Measurements from ENCODE around the gene RSRP1.
"Not testable (repeated sequence)": the region's sequence is repeated elsewhere in the genome, so short reads cannot be mapped to it uniquely, and the experiment has no call there.

RSRP1 gene, protein sequence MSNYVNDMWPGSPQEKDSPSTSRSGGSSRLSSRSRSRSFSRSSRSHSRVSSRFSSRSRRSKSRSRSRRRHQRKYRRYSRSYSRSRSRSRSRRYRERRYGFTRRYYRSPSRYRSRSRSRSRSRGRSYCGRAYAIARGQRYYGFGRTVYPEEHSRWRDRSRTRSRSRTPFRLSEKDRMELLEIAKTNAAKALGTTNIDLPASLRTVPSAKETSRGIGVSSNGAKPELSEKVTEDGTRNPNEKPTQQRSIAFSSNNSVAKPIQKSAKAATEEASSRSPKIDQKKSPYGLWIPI

DNA sequence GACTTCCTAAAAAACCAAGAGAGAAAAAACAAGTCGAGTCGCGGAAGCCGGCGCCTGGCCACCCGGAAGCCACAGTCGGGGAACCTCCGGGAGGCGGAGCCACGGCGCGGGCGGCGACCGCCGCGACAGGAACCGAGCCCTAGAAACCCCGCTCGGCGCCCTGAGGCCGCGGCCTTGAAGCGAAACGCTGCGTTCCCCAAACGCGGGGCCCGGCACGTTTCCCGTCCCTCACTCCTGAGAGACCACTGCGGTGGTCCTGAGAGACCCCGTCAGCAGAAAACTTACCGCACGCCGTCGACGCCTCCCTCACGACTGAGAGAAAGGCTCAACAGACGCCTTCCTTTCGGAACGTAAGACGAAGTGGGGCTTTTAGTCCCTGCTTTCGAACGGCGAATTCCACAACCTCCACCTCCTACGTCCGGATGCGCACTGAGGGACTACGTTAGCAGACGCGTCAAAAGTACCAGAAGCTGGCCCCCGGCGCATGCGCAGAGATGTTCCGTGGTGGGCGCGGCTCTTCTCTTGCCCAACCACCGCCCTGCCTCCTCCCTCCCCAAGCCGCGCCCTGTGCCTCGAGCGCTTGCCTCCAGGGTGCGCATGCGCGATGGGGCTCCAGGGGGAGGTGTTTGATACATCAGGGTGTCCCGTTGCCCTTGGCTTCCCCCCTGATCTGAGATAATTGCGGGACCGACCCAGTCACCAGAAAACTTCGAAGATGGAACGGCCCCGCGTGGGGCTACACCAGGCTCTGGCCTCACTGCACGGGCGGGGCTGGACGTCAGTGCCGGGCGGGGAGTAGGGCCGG, at the start of gene RSRP1:
Gene RSRP1 (minus strand): TSS at position 431 of the 805 bp plus-strand sequence. CDS start 491 bp downstream, outside the sequence.
- DNase-seq (ENCODE audit: low read depth) = peak; percentile 100

DNA sequence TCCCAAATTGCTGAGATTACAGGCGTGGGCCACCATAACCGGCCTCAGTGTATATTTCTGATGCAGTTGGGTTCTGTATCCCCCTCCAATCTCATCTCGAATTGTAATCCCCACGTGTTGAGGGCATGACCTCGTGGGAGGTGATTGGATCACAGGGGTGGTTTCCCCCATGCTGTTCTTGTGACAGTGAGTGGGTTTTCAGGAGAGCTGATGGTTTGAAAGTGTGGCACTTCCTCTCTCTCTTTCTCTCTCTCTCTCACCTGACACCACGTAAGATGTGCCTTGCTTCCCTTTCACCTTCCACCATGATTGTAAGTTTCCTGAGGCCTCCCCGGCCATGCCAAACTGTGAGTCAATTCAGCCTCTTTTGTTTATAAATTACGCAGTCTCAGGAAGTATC, 49.2 kb upstream of the RSRP1 start:
- not testable (repeated sequence) for DNase-seq (ENCODE audit: low read depth)

DNA sequence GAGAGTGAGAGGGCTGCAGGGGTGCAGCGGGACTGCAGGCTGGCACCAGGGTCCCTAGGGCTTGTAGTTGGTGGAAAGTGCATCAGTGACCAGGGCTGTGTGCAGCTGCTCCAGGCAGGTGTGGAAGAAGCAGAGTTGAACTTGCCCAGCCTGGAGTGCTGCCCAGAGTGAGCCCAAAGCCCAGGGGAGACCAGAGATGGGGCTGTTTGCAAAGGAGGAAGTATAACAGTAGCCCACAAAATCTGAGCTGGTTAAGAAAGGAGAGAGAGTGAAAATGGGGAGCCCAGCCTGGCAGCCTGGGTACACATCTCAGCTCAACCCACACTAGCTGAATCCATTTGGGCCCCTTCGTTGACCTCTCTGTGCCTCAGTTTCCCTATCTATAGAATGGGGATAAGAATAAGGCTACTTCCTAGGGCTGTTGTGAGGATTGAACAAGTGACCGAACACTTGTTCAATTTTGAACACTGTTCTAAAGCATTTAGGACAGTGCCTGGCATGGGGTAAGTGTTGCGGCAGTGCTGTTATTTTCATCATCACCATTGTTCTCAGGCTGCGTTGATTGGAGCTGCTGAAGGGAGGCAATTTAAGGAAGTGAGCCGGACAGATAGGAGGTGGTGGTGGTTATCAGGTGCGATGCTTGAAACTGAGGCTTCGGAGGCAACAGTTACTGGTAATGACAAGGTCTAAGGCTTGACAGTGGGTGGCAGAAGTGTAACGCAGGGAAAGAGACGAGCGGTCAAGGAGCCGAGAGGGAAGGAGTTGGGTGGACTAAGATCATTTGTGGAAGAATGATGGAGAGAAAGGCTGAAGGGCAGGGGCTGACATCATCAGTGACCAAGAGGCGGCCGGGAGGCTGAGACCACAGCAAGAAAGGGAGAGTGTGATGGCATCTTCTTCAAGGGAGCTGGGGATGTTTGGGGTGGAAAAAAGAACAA, 47.9 kb upstream of the RSRP1 start:
- not testable (repeated sequence) for DNase-seq (ENCODE audit: low read depth)

DNA sequence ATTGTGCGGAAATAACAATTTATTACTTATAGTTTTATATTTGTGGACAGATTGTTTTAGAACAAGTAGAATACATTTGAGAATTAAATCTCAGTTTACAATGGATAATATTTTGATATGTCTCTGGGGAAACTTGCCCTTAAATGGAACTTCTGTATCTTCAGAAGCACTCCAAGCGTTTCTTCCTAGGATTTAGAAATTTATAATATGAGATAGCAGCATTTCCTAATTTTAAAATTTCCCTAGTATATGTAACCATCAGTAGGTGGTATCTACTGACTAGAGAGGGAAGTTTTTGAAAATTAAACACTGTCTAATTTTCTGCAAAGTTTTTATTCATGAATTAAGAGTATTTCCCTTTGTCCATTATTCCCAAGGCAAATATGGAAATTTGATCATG, 46.2 kb upstream of the RSRP1 start:
- not testable (repeated sequence) for DNase-seq (ENCODE audit: low read depth)

DNA sequence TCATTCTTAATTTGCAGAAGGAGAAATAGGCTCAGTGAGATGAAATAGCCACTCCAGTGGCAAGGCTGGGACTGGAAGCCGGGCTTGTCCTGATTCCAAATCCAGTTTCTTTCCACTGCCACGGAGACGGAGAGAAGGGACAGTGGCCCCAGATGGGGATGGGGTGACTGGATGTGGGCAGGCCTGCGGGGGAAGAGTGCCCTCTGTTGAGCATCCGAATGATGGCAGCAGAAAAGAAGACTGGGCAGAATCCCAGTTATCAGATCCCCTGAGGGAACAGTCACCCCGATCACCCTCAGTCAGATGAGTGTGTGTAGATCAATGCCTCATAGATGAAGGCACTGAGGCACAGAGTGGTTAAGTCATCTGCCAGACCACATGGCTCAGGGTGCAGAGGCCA, 42.8 kb upstream of the RSRP1 start:
- not testable (repeated sequence) for DNase-seq (ENCODE audit: low read depth)

DNA sequence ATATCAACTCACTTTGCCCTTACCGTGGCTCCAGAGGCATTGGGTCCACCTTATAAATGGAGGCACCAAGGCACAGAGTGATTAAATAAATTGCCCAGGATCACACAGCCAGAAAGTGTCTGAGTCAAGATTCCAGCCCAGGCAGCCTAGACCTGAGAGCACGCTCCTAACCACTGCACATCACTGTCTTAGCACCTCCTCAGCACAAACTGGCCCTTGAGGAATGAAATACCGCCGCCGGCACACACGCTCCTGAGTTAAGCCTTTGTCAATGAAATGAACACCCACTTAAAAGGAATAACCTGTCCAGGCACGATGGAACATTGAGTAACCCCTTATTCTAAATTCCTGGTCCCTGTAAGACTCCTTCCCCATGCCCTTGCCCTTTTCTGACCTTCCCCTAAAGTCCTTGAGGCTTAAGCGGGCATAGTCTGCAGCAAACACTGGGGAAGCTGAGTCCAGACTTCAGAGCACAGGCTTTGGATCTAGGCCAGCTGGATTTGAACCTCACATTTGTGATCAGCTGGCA, 41.4 kb upstream of the RSRP1 start:
- not testable (repeated sequence) for DNase-seq (ENCODE audit: low read depth)

DNA sequence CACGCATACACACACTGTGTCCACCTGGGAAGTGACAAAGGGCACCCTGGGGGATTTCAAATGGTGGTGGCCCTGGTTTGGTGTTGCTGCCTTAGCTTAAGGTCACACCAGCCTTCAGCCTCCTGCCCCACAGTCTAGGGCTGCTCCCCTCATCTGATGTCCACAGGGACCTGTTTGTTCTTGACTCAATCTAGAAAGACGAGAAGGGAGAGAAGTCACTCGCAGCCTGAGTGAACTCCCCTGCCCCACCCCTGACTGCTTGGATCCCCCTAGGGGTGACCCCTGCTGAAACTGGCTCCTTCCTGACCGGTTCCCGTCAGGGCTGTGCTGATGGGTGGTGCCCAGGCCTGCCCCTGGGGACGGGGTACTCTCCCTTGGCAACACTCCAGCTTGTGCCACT, 39.9 kb upstream of the RSRP1 start:
- not testable (repeated sequence) for DNase-seq (ENCODE audit: low read depth)

DNA sequence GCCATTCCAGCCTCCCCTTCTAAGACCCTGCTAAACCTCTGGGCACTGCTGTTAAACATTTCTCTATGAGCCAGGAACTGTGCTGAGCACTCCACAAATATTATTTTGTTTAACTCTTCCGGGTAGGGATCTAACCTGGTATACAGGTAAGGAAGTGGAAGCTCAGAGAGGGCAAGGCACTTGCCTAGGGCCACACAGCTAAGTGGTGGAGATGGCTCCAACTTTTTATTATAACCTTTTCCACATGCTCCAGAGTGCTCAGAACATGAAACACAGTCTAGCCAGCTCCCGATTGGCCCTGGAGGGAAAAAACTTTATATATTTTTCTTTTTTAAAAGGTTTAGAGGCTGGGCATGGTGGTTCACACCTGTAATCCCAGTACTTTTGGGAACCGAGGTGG, 38.6 kb upstream of the RSRP1 start:
- not testable (repeated sequence) for DNase-seq (ENCODE audit: low read depth)

DNA sequence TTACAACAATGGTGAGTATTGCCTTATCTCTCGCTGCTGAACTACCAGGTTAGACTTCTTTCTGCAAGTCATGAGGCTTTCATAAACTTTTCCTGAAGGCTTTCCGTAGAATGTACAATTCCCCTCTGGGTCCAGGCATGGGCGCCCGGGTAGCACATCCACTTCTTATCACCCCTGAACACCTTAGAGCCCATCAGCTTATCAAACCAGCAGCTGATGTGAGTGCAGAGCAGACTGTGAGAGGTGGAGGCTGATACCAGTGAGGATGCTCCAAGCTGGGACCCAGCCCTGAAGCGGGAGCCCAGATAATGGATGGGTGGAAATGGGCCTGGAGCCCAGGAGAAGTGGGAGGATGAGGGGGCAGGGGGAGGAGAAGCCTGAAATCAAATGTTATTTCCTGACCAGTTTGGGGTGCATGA, 32.4 kb upstream of the RSRP1 start:
- DNase-seq (ENCODE audit: low read depth) = not testable (repeated sequence)

DNA sequence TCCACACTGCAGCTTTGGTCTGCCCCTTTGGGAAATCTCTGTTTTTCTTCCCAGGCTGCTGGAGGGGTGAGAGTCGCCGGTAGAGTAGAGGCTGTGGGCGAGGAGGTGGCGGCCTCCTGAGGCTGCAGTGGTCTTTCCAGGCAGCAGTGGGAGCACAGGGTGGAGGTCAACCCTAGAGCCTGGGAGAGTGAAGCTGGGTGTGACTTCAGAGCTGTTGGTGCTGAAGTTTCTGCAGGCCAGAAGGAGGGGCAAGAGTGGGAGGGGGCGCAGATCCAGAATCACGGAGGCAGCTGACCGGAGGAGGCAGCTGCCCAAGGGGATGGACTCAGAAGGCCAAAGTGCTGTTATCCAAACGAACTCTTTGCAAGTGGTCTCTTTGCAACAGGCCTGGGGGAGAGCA, 31.5 kb upstream of the RSRP1 start:
- not testable (repeated sequence) for DNase-seq (ENCODE audit: low read depth)

DNA sequence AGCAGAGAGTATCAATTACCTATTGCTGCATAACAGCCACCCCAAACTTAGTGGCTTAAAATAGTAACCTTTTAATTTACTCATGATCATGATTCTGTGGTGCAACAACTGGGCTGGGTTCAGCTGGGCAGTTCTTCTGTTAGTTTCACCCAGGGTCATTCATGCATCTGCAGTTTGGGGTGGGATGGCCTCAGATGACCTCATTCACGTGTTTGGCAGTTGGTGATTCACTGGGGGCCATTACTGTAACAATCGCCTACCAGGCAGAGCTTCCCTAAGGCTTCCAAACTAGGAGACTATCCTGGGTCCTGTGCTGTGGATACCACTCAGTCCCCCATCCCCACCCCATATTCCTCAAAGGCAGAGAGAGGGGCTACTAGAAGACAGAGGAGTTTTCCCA, 31.1 kb upstream of the RSRP1 start:
- not testable (repeated sequence) for DNase-seq (ENCODE audit: low read depth)

DNA sequence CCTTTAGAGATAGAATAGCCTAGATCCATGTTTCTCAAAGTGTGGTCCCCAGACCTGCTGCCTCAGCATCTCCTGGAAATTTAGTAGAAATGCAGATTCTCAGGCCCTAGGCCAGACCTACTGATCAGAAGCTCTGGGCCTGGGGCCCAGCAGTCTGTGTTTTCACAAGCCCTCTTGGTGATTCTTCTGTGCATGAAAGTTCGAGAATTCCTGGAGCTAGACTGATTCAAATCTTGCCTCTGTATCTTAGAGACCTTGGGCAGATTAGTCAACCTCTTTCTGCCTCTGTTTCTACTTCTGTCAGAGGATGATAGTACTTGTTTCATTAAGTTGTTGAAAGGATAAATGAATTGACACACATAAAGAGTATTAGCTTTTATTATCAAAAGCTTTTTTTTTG, 30.0 kb upstream of the RSRP1 start:
- DNase-seq (ENCODE audit: low read depth) = not testable (repeated sequence)

DNA sequence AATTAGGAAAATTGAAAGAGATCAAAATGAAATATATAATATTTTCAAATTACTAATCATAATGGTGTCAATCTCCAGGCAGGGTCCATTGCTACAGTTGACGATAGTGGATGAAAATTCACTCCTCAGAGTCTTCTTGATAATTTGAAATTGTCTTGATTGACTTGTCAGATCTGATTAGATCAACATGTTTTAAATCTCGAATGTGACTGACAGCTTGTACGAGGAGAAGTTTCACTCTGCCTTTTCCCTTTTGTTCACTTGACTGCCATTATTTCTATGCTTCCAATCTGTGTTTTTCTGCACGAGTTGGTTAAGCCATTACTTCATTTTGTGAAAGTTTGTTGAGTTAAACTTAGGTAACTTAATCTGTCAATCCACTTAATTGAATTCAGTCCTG, 28.4 kb upstream of the RSRP1 start:
- not testable (repeated sequence) for DNase-seq (ENCODE audit: low read depth)

DNA sequence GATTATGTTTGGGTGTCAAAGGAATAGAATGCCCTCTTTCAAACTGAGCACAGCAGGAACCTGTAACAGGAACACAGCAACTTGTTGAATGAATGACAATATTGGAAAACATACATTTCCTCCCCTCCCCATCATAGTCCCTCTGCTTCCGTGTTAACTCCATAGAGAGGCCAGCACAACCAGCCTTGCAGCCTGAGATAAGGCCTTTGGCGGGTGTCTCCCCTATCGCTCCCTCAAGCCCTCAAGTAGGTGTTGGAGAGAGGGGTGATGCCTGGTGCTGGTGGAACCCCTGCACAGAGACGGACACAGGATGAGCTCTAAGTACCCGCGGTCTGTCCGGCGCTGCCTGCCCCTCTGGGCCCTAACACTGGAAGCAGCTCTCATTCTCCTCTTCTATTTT, 25.0 kb upstream of the RSRP1 start, which contains the start of gene RHD:
Gene RHD (plus strand): TSS at position 272 of the 400 bp plus-strand sequence. CDS start 39 bp downstream, at position 311.
- DNase-seq (ENCODE audit: low read depth) = not testable (repeated sequence)

DNA sequence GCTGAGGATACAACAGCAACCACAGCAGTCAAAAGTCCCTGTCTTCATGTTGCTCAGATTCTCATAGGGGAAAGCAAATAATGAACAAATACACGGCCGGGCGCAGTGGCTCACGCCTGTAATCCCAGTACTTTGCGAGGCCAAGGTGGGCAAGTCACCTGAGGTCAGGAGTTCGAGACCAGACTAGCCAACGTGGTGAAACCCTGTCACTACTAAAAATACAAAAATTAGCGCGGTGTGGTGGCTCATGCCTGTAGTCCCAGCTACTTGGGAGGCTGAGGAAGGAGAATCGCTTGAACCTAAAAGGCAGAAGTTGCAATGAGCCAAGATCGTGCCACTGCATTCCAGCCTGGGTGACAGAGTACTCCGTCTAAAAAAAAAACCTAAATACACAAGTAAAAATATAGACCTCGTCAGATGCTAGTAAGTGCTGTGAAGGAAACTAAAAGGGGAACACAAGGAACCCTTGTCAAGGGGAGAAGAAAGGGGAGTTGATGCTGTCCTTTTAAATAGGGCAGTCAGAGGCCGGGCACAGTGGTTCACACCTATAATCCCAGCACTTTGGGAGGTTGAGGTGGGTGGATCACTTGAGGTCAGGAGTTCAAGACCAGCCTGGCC, 21.0 kb upstream of the RSRP1 start:
- not testable (repeated sequence) for DNase-seq (ENCODE audit: low read depth)

DNA sequence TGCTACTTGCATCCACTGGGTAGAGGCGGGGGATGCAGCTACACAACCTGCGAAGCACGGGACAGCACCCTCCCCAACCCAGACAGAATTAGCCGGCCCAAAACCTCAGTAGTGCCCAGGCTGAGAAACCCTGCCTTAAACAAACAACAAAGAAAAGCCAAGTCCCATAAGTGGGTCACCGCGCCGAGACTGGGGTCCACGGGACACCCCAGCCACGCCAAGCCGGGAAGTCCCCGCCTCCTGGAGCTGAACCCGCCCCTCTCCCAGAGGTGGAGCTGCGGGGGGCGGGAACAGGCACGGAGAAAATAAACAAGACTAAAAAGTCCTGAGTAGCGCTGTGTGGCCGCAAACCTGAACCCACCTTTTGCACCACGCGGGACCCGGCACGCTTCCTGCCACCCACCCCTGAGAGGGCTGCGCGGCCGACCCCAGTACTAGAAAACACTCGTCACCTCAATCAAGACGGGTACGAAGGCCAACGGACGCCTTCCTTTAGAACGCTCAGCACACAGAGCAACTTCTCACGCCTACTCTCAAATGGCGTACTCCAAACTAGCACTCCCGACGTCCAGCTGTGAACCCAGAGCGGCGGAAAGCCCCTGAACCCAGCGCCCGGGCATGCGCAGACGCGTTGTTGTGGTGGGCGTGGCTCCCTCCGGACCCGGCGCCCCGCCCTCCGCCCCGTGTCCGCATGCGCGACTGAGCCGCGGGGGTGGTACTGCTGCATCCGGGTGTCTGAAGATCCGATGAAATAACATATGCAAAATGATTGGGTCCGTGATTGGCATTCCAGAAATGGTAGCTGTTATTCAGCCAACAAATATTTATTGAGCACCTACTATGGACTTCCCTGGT, 20.3 kb upstream of the RSRP1 start:
- DNase-seq (ENCODE audit: low read depth) = peak; percentile 87

DNA sequence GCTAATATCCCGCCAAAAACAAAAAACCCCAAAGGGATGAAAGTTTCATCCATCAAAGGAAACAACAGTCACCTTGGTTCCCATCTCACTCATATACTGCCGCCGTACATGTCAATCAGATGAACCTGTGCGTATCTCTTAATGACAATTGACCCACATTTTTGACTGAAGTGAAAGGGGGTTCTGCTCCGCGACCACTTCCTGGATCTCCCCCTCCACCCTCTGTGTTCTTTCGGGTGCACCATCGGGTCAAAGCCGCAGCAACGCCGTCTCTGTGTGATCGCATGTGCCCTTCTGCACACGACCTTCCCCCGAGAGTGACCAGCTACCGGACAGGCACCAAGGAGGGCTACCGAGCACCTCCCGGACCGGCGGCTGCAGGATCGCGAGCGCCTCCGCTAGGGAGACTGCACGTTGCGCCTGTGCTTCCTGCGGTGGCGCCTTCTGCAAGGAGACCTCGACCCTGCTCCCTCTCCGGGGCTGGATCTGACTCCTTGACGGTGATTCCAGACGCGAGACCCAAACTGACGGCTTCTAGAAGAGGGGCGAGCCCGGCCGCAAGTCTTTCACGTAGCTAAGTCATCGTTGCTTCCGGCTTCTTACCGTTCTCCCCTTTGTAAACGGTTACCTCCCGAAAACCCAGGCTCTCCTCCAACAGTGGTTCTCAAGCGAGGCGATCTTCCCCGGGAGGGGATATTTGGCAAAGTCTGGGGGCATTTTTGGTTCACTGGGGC, 19.5 kb upstream of the RSRP1 start:
- DNase-seq (ENCODE audit: low read depth) = not testable (repeated sequence)

DNA sequence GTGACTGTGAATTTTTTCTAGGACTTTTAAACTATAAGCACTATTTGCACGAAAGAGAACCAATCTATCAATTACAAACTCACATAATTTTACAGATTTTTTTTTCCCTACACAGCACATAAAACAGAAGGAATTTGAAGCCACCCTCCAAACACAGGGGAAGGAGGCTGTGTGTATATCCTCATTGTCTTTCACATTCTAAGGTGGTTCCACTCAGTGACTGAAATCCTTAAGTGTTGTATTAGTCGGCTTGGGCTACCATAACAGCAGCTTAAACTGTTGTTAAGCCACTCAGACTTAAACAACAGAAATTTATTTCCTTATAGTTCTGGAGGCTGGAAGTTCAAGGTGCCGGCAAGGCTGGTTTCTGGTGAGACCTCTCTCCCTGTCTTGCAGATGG, 13.1 kb upstream of the RSRP1 start:
- DNase-seq (ENCODE audit: low read depth) = not testable (repeated sequence)

DNA sequence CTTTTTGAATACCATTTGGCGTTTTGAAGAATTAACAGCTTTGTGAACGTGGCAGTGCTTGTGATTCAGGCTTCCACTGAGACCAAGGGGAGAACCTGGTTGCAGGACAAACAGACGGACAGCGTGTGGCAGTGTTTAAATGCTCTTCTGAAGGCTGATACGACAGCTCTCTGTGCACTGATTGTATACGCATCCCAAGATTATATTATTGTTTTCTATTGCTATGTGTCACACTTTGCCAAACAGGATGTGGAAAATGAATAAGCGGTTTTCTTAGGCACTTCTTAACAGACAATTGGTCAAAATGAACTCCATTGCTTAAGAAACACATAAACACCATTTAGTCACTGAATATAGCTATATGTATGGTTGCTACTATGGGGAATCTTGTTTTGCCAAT, 12.6 kb upstream of the RSRP1 start:
- DNase-seq (ENCODE audit: low read depth) = not testable (repeated sequence)

DNA sequence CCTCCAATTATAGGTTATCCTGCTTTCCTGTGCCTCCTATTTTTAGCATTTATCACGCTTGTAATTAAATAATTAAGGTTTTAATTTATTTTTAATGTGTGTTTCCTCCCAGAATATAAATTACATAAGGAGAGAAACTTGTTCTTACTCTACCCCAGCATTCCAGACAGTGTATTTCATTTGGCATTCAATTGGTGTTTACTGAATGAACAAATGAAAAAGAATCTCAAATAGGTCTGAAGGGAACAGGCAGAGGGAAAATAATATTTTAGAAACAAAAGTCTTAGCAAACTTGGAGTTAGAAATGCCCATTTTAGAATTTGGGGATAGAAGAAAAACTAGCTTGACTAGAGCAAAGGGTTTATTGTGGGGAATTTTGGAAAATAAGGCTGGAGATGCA, 9.9 kb upstream of the RSRP1 start:
- DNase-seq (ENCODE audit: low read depth) = no peak
